IPS-11a (cell line): ENCODE measurements around the gene FXYD5.
"Not testable (repeated sequence)": the region's sequence is repeated elsewhere in the genome, so short reads cannot be mapped to it uniquely, and the experiment has no call there.

ENCODE experiments used
- H3K4me3 ChIP-seq: one replicate; pipeline ENCODE4 v1.5.1; 2013; ENCODE audit warnings: low read depth, low read length, control low read depth

The FXYD5 gene

DNA sequence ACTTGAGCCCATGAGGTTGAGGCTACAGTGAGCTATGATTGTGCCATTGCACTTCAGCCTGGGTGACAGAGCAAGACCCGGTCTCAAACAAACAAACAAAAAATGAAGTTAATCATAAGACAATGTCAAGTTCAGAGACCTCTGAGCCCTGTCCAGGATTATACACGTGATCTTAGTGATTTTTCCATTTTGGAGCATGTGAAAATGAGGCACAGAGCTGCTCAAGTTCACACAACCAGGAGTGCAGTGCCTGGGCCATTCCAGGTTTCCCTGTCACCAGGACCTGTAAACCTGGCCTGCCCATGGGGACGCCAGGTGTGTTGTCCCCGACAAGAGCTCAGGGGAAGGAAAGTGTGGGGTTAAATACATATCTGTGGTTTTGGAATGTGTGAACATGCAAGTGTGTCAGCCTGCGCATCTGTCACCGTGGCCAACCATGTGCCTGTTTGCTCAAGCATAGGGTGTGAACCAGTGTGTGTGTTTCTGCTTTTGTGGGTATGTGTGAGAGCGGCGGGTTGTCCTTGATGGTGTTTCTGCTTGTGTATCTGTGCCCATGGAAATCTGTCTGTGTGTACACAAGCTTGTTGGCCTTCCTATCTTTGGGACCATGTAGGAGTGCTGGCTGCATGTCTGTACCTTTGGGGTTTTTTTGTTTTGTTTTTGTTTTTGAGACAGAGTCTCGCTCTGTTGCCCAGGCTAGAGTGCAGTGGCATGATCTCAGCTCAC, 17.4 kb upstream of the FXYD5 start:
- H3K4me3 ChIP-seq: no peak overlapping the region

GRCh38 chr19:35138305-35138892, 16.1 kb upstream of the FXYD5 start, which contains the start of gene FXYD1:
Gene FXYD1, plus strand, starts transcription at chr19:35138824. Its CDS starts 1,256 bp downstream, at chr19:35140080.
- no peak within 1 kb of the TSS for H3K4me3 ChIP-seq

GRCh38 chr19:35140207-35140961, 14.2 kb upstream of the FXYD5 start:
- no peak overlapping the region for H3K4me3 ChIP-seq

- peak overlapping the region; percentile 52 for H3K4me3 ChIP-seq
Observed at GRCh38 chr19:35140962-35141836, 13.3 kb upstream of the FXYD5 start.

GRCh38 chr19:35141837-35142605, 12.5 kb upstream of the FXYD5 start:
- peak overlapping the region; percentile 52 for H3K4me3 ChIP-seq

GRCh38 chr19:35142606-35143230, 11.8 kb upstream of the FXYD5 start:
- H3K4me3 ChIP-seq: peak overlapping the region; percentile 52

GRCh38 chr19:35143231-35143715, 11.3 kb upstream of the FXYD5 start, which contains the start of gene FXYD7:
Gene FXYD7, plus strand, starts transcription at chr19:35143255. Its CDS starts 79 bp downstream, at chr19:35143334.
- peak within 1 kb of the TSS; percentile 52 for H3K4me3 ChIP-seq

DNA sequence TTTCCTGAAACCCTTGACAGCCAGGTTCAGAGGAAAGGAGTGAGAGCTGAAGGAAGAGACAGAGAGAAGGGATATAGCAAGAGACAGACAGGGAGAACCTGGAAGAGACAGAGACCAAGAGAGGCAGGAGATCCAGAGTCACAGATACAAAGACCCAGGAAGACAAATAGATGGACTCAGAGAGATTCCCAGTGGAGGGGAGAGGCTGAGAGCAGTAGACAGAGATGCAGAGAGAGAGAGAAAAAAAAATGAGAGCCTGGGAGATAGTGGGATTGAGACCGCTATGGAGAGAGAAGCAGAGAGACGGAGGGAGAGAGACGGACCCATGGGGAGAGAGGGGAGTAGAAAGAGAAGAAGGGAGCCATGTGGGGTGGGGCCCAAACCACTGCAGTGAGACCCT, 10.7 kb upstream of the FXYD5 start:
- H3K4me3 ChIP-seq: no peak overlapping the region

DNA sequence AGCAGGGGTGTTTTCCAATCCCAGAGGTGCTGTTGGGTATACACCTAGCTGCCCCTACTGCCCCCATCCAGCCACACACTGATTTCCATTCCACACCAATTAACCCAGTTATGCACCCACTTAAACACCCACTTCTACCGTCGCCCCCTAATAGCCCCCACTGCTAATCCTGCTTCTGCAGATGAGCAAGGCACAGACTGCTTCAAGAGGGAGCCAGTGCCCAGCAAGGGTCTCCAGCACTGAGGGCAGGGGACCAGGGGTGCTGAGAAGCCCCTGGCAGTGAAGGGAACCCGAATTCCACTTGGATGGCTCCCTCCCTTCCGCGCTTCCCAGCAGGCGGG, 10.3 kb upstream of the FXYD5 start:
- H3K4me3 ChIP-seq: no peak overlapping the region

DNA sequence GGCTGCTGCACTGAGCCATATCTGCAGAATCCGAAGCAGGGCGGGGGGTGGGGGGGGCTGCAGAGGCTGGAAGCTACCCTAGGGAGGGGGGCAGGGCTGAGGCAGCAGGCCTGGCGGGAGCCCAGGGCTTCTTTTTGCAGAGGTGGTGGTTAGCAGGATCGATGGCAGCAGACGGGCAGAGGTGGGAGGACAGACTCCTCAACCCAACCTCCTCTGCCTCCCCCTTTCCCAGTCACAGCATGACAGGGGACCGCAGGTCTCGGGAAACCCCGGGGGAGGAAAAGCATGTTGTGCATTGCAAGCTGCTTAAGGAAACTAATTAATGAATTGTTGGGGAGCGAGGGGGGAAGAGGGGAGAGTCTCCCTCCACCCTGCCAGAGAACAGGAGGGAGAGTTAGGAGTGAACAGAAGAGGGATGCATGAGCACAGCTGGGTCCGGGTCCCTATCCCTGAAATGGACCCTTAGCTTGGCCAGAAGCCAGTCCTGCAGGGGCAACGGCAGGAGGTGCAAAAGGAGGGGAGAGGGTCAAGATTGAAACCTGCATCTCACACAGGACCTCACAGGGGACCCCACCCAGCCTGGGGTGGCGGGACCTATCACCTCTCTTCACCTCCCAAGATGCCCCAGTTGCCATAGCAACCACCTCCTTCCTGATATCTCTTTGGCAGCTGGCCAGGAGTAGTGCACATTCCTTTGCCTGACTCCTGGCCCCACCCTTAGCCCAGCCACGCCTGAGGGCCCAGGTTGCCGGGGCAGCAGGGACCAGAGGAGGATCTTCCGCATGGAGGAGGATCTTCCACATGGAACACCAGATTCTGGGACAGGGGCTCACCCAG, 9.7 kb upstream of the FXYD5 start:
- H3K4me3 ChIP-seq: no peak overlapping the region

- H3K4me3 ChIP-seq: no peak overlapping the region
Observed at GRCh38 chr19:35146746-35147459, 7.6 kb upstream of the FXYD5 start.

- H3K4me3 ChIP-seq: no peak overlapping the region
Observed at GRCh38 chr19:35149463-35149862, 5.1 kb upstream of the FXYD5 start.

DNA sequence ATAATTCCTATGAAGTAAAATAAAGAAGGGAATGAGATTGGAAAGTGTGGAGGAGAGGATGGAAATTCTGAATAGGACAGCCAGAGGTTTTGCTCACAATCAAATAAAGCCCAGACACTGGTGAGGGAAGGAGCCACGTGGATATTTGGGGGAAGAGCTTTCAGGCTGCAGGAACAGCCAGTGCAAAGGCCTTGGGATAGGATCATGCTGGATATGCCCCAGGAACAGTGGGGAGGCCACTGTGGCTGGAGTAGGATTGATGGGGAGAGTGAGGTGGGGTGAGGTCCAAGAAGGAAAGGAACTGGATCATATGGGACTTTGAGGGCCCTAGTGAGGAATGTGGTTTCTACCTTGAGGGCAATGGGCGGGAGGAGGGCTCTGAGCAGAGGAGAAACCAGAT, 4.1 kb upstream of the FXYD5 start:
- H3K4me3 ChIP-seq: no peak overlapping the region

DNA sequence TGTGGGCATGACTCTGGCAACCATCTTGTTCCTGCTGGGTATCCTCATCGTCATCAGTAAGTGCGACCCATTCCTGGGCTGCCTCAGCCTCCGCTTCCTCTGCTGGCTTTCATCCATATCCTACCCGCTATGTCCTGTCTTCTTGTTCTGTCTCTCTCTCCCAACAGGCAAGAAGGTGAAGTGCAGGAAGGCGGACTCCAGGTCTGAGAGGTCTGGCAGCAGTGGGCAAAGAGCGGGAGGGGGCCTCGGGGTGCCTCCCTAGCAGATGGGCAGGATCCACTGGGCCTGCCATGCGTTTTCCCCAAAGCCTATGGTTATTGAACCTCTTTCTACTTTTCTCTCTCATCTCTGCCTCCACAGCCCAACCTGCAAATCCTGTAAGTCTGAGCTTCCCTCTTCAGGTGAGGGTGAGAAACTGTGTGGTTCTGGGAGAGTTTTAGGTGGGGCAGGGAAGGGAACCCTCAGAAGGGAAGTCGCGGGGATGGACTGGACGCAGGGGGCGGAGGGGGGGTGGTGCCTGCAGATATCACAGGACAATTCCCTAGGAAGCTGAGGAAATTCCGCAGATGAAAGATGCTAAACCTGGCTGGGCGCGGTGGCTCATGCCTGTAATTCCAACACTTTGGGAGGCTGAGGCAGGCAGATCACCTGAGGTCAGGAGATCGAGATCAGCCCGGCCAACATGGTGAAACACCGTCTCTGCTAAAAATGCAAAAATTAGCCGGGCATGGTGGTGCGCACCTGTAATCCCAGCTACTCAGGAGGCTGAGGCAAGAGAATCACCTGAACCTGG, 3.1 kb upstream of the FXYD5 start:
- no peak overlapping the region for H3K4me3 ChIP-seq

- H3K4me3 ChIP-seq: not testable (repeated sequence)
Observed at GRCh38 chr19:35153129-35153522, 1.4 kb upstream of the FXYD5 start.

DNA sequence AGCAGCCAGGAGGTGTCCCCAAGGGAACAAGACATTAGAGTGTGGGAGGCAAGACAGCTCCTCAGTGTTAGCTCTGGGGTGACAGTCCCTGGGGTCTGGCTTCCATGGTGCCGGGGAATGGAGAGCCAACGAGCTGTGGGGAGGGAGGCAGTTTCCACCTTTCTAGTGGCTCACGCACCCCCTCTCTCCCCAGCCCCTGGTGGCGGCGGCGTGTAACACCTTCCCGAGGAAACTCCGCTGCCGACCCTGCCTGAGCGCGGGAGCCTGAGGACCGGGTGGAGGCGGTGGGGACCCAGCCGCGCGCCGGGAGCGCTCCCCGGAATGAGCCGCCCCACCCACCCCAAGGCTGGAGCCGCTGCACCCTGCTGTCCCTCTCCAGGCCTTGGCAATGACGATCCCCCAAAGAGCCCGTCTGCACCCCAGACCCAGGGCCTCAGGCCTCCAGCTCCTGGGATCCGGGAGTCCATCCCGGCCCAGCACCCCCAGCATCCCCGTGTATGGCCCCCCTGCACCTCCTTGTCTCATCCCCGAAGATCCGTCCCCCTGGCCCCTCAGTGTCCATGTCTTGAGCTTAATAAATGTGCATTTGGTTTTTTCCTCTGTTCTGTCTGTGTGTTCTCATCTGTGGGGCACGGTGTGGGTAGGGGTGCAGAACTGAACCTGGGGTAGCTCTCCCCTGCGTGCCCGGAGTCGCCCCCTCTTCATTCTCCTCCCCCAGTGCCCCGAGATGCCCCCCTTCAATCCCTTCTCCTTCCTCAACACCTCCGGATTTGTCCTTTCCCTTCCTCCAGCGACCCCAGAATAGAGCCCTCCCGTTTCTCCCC, 622 bp upstream of the FXYD5 start:
- H3K4me3 ChIP-seq: peak overlapping the region; percentile 72
